NCI-H2196 (cell line): ENCODE results near the gene FGD5.
"Not testable (repeated sequence)": the region's sequence is repeated elsewhere in the genome, so short reads cannot be mapped to it uniquely, and the experiment has no call there.

Experiments
- DNase-seq: peaks from one replicate; lab custom pipeline; 2025; ENCODE audit not compliant: unreplicated experiment; lab: John Stamatoyannopoulos, UW

Gene FGD5

GRCh38 chr3:14899993-14900618, 81.3 kb downstream of the FGD5 start:
- no peak for DNase-seq

- no peak for DNase-seq
Measured at GRCh38 chr3:14900881-14901873, 82.4 kb downstream of the FGD5 start.

GRCh38 chr3:14902719-14903118, 84.0 kb downstream of the FGD5 start:
- DNase-seq = no peak

GRCh38 chr3:14903501-14903900, 84.7 kb downstream of the FGD5 start:
- not testable (repeated sequence) for DNase-seq

GRCh38 chr3:14905055-14905657, 86.4 kb downstream of the FGD5 start:
- no peak for DNase-seq

GRCh38 chr3:14906355-14906971, 87.7 kb downstream of the FGD5 start:
- DNase-seq = no peak

GRCh38 chr3:14907043-14907966, 88.5 kb downstream of the FGD5 start:
- DNase-seq = no peak

GRCh38 chr3:14909250-14909649, 90.5 kb downstream of the FGD5 start:
- DNase-seq = no peak

GRCh38 chr3:14911651-14912050, 92.9 kb downstream of the FGD5 start:
- DNase-seq = no peak

GRCh38 chr3:14913071-14913925, 94.5 kb downstream of the FGD5 start:
- DNase-seq = no peak

GRCh38 chr3:14913926-14914778, 95.4 kb downstream of the FGD5 start:
- DNase-seq = no peak

GRCh38 chr3:14914779-14915117, 96.0 kb downstream of the FGD5 start:
- no peak for DNase-seq

- DNase-seq = no peak
Measured at GRCh38 chr3:14915636-14916222, 97.0 kb downstream of the FGD5 start.

GRCh38 chr3:14918356-14918860, 99.6 kb downstream of the FGD5 start:
- DNase-seq = no peak

GRCh38 chr3:14920536-14920935, 101.8 kb downstream of the FGD5 start:
- no peak for DNase-seq

GRCh38 chr3:14921034-14921616, 102.4 kb downstream of the FGD5 start:
- DNase-seq = peak; percentile 69

GRCh38 chr3:14921811-14922705, 103.3 kb downstream of the FGD5 start:
- DNase-seq = no peak
